Lower leg skin (tissue), 3 donors: Measurements from ENCODE around the gene AFF2.

Experiments used
- POLR2A ChIP-seq, 2 donors: fragments of 450-650 bp; IDR thresholded peaks; one replicate each; pipeline ENCODE4 v1.6.1; 2016 to 2017; ENCODE audit warnings: antibody characterized with exemption in 2 of 2, mild to moderate bottlenecking in 1 of 2, moderate library complexity in 1 of 2
- TF ChIP-seq, protein P1 (sequence below), 3 donors: fragments of 450-650 bp; IDR thresholded peaks; one replicate each; pipeline ENCODE4 v1.5.1; 2016; ENCODE audit warnings: antibody characterized with exemption in 3 of 3, mild to moderate bottlenecking in 3 of 3, moderate library complexity in 2 of 3

GRCh38 chrX:148599404-148599803 is 99.0 kb downstream of the AFF2 start:
- TF ChIP-seq POLR2A (IDR thresholded peaks at IDR 0.05), result no peak
- TF ChIP-seq, protein P1, sequence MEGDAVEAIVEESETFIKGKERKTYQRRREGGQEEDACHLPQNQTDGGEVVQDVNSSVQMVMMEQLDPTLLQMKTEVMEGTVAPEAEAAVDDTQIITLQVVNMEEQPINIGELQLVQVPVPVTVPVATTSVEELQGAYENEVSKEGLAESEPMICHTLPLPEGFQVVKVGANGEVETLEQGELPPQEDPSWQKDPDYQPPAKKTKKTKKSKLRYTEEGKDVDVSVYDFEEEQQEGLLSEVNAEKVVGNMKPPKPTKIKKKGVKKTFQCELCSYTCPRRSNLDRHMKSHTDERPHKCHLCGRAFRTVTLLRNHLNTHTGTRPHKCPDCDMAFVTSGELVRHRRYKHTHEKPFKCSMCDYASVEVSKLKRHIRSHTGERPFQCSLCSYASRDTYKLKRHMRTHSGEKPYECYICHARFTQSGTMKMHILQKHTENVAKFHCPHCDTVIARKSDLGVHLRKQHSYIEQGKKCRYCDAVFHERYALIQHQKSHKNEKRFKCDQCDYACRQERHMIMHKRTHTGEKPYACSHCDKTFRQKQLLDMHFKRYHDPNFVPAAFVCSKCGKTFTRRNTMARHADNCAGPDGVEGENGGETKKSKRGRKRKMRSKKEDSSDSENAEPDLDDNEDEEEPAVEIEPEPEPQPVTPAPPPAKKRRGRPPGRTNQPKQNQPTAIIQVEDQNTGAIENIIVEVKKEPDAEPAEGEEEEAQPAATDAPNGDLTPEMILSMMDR (IDR thresholded peaks at IDR 0.05), result no peak
